ENCODE data around the gene BPGM. TPM values are rescaled to one million over a fixed set of nuclear protein-coding genes. Genes with fewer than 3 reads are reported as not detected.

BPGM gene
- total RNA-seq, 1 donor from 2014 or later = 21.1 TPM

GRCh38 chr7:134648456-134648855 is 1.8 kb downstream of the BPGM start:
- H3K27ac Mint-ChIP-seq (ENCODE audit: unreplicated experiment) = no peak overlapping the region
- H3K36me3 Mint-ChIP-seq (ENCODE audit: low read depth) = peaks cover 7% of the 10 kb centered on the region
- no peaks in the 10 kb centered on the region for H3K9me3 Mint-ChIP-seq
- peaks cover under 1% of the 10 kb centered on the region for H3K27me3 Mint-ChIP-seq (ENCODE audit: low read depth)
- TF ChIP-seq CTCF (conservative IDR thresholded peaks at IDR 0.05) = no peak
- no peak for DNase-seq (ENCODE audit: low read depth, low spot score)
- H3K4me1 Mint-ChIP-seq = peaks cover 8% of the 10 kb centered on the region
- H3K4me3 Mint-ChIP-seq = peak overlapping the region; percentile 82

- Mint-ChIP-seq H3K4me3 (no peak overlapping the region), H3K9me3 (no peaks in the 10 kb centered on the region), H3K27ac (ENCODE audit: unreplicated experiment) (no peak overlapping the region), H3K4me1 (peaks cover 8% of the 10 kb centered on the region), H3K27me3 (ENCODE audit: low read depth) (no peaks in the 10 kb centered on the region), H3K36me3 (ENCODE audit: low read depth) (peaks cover 7% of the 10 kb centered on the region)
- no peak for TF ChIP-seq CTCF (conservative IDR thresholded peaks at IDR 0.05)
- no peak for DNase-seq (ENCODE audit: low read depth, low spot score)
These were observed 2.6 kb downstream of the BPGM start for GRCh38 chr7:134649226-134649775.

- Mint-ChIP-seq H3K27me3 (ENCODE audit: low read depth) (no peaks in the 10 kb centered on the region), H3K4me1 (peaks cover 8% of the 10 kb centered on the region), H3K36me3 (ENCODE audit: low read depth) (peaks cover 7% of the 10 kb centered on the region), H3K27ac (ENCODE audit: unreplicated experiment) (no peak overlapping the region), H3K4me3 (no peak overlapping the region), H3K9me3 (no peaks in the 10 kb centered on the region)
- no peak for DNase-seq (ENCODE audit: low read depth, low spot score)
- TF ChIP-seq CTCF (conservative IDR thresholded peaks at IDR 0.05) = no peak
These were observed 5.3 kb downstream of the BPGM start for GRCh38 chr7:134651991-134652390.

- Mint-ChIP-seq H3K9me3 (no peaks in the 10 kb centered on the region), H3K4me3 (no peak overlapping the region), H3K4me1 (peaks cover 6% of the 10 kb centered on the region), H3K27ac (ENCODE audit: unreplicated experiment) (no peak overlapping the region), H3K27me3 (ENCODE audit: low read depth) (no peaks in the 10 kb centered on the region), H3K36me3 (ENCODE audit: low read depth) (peaks cover 7% of the 10 kb centered on the region)
- no peak for DNase-seq (ENCODE audit: low read depth, low spot score)
- no peak for TF ChIP-seq CTCF (conservative IDR thresholded peaks at IDR 0.05)
These were observed 7.6 kb downstream of the BPGM start for GRCh38 chr7:134654104-134654775.

GRCh38 chr7:134657526-134657925 is 10.9 kb downstream of the BPGM start:
- Mint-ChIP-seq H3K4me3 (no peak overlapping the region), H3K27me3 (ENCODE audit: low read depth) (no peaks in the 10 kb centered on the region), H3K4me1 (no peaks in the 10 kb centered on the region), H3K27ac (ENCODE audit: unreplicated experiment) (peak overlapping the region; percentile 39), H3K9me3 (no peaks in the 10 kb centered on the region), H3K36me3 (ENCODE audit: low read depth) (peaks cover 5% of the 10 kb centered on the region)
- no peak for DNase-seq (ENCODE audit: low read depth, low spot score)
- TF ChIP-seq CTCF (conservative IDR thresholded peaks at IDR 0.05) = no peak

Measured in neural crest cell (in vitro differentiated cells).